HEK293 (cell line): ENCODE measurements around the gene BRMS1.

ENCODE experiments used
- CTCF ChIP-seq: fragments of 450-650 bp; formaldehyde crosslinking; IDR thresholded peaks from 2 replicates; pipeline ENCODE4 v1.5.1; 2016; ENCODE audit warnings: missing biosample characterization, missing genetic modification characterization
- SALL2 ChIP-seq: fragments of 450-650 bp; formaldehyde crosslinking; IDR thresholded peaks from 2 replicates; pipeline ENCODE4 v1.5.0; 2017; ENCODE audit warnings: missing biosample characterization, mild to moderate bottlenecking, missing genetic modification characterization, borderline replicate concordance

- TF ChIP-seq SALL2 (no peak), CTCF (tag by site-specific recombination) (no peak)
These were observed 53.6 kb downstream of the BRMS1 start for GRCh38 chr11:66291303-66291705.
